Suppressor macrophage treated with lipopolysaccharide for 1 hour (primary cell): ENCODE measurements around the gene GTF2B.
"Not testable (repeated sequence)": the region's sequence is repeated elsewhere in the genome, so short reads cannot be mapped to it uniquely, and the experiment has no call there.

Experiments
- DNase-seq, 3 donors: peaks; one replicate each; pipeline ENCODE4 v3.0.0-alpha.2; 2020 to 2022

GTF2B gene

GRCh38 chr1:88891318-88891950 is at the start of gene GTF2B:
Gene GTF2B, minus strand, starts transcription at chr1:88891567. Its CDS starts 68 bp downstream, at chr1:88891499.
- DNase-seq, result peak; percentile 96 to 98 (median 97)

DNA sequence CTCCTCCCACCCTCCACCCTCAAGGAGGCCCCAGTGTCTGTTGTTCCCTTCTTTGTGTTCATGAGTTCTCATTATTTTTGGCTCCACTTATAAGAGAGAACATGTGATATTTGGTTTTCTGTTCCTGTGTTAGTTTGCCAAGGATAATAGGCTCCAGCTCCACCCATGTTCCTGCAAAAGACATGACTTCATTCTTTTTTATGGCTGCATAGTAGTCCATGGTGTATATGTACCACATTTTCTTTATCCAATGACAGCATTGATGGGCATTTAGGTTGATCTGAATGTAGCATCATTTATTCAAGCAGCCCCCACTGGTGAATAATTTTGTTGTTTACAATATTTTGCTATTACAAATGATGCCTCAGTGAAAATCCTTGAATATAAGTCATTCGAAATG is 47.2 kb upstream of the GTF2B start:
- not testable (repeated sequence) for DNase-seq

DNA sequence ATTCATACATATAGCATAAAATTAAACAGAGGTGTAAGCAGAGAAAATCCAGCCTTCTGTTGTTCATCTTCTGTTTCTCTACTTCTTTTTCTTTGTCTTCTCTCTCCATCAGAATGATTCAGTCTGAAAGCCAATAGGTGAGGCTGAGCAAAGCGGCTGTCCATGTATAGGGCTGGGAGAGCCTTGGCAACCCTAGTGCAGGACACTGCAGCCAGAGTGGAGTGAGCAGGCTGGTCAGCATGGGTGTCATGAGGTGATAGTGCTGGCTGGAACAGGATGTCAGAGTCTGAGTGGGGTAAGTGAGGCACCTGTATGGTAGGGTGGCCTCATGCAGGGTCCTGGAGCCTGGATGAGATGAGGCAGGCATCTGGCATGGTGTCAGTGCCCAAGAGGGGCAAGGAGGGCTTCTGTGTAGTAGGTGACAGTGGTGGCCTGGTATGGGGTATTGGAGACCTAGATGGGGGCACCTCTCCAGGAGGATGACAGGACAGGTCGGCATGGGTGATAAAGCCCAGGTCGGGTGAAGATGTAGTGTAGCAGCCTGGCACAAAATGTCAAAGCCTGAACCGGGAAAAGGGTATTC is 45.5 kb upstream of the GTF2B start:
- DNase-seq, result no peak

- DNase-seq, result no peak
These were observed 44.8 kb upstream of the GTF2B start for GRCh38 chr1:88936223-88936523.

DNA sequence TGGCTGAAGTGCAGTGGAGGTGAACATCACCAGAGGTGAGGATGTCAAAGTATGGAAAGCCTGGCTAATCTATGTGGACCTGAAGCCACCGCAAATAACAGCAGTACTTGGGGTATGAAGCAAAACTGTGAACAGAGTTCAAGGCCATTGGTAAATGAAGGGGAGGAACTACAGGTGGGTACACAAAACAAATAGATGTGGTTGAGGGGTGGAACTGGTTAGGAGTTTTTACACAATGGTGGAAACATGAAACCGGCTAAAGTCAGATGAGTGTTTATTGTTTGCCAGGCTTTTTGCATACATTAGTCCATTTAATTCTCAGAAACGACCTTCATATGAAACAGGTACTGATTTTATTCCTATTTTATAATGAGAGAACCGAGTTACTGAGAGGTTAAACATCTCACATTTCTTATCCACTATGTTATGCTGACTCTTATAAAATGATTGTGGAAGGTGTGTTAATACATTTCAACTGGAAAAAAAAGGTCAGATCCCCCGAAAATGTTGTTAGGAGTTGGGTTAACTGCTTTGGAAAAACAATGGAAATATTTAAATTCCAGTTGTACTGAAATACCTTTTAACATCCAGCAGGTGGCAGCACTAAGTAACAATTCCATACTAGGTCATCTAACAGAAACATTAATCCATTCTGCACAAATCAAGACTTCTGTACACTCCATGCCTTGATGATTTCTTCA is 44.3 kb upstream of the GTF2B start:
- peak; percentile 45 to 68 (median 47) for DNase-seq

DNA sequence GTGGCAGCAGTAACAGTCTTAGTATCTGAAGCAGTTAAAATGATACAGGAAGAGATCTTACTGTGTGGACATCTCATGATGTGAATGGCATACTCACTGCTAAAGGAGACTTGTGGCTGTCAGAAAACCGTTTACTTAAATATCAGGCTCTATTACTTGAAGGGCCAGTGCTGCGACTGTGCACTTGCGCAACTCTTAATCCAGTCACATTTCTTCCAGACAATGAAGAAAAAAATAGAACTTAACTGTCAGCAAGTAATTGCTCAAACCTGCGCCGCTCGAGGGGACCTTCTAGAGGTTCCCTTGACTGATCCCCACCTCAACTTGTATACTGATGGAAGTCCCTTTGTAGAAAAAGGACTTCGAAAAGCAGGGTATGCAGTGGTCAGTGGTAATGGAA is 38.8 kb upstream of the GTF2B start:
- not testable (repeated sequence) for DNase-seq

GRCh38 chr1:88923224-88923623 is 31.9 kb upstream of the GTF2B start:
- DNase-seq, result no peak

DNA sequence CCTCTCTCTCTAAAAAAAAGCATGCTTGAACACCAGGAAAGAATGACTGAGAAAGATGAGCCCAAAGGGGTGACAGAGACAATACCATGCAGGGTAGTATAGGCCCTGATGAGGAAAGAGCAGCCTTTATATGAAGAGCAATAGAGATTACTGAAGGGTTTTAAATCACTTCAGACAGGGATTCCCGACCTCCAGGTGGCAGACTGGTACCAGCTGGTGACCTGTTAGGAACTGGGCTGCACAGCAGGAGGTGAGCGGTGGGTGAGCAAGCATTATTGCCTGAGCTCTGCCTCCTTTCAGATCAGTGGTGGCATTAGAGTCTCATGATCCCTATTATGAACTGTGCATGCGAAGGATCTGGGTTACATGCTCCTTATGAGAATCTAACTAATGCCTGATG is 30.8 kb upstream of the GTF2B start:
- DNase-seq, result no peak

- DNase-seq, result no peak
These were observed 29.5 kb upstream of the GTF2B start for GRCh38 chr1:88920845-88921244.

GRCh38 chr1:88917321-88918025 is 26.1 kb upstream of the GTF2B start:
- no peak for DNase-seq

GRCh38 chr1:88916883-88917282 is 25.5 kb upstream of the GTF2B start:
- DNase-seq, result no peak

- not testable (repeated sequence) for DNase-seq
These were observed 20.4 kb upstream of the GTF2B start for GRCh38 chr1:88911800-88912199.

GRCh38 chr1:88911161-88911560 is 19.8 kb upstream of the GTF2B start:
- no peak for DNase-seq

GRCh38 chr1:88910401-88910800 is 19.0 kb upstream of the GTF2B start:
- DNase-seq, result no peak

GRCh38 chr1:88900883-88901282 is 9.5 kb upstream of the GTF2B start:
- no peak for DNase-seq

GRCh38 chr1:88897070-88897730 is 5.8 kb upstream of the GTF2B start:
- no peak for DNase-seq

GRCh38 chr1:88892357-88892877 is 1.1 kb upstream of the GTF2B start:
- peak in 2 of 3 donors; percentile 19 to 46 for DNase-seq

DNA sequence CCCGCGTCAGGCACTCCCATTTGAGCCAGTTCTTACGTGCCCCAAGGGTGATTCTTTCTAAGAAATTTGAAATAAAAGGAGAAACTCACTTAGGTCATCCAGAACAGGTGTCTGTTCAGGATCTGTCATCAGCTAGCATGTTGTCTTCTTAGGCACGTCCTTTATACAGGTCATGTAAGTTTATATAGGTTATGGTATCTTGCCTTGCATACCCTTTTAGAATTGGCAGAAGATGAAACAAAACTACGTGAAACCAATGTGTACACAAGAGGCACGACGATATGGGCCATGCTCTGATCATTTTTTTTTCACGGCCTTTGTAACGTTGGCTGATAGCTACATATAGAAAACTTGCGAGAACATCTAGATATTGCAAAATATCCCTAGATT is 579 bp upstream of the GTF2B start:
- no peak for DNase-seq

- peak; percentile 57 to 83 (median 66) for DNase-seq
These were observed 513 bp downstream of the GTF2B start for GRCh38 chr1:88890791-88891317.

DNA sequence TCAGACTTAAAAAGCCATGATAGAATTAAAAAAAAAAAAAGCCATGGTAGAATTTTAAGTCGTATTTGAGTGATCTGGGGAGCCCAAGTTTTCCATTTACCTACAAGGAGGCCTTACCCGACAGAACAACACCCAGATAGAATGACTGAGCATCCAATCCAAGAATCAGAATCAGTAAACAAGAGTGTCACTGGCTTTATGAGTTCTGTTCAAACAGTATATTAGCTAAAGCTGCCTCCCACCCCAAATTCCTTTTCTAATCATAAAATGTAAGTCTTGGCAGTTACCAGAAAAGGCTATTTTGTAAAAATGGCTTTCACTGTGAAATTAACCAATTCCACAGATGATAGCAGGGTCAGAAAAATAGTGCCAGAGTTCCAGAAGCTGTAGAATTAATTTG is 1.2 kb downstream of the GTF2B start:
- no peak for DNase-seq

- DNase-seq, result no peak
These were observed 2.6 kb downstream of the GTF2B start for GRCh38 chr1:88888750-88889149.

- no peak for DNase-seq
These were observed 5.4 kb downstream of the GTF2B start for GRCh38 chr1:88885933-88886332.

- DNase-seq, result no peak
These were observed 8.2 kb downstream of the GTF2B start for GRCh38 chr1:88883156-88883555.
